ENCODE results near the gene LRRC8D.

Gene LRRC8D

DNA sequence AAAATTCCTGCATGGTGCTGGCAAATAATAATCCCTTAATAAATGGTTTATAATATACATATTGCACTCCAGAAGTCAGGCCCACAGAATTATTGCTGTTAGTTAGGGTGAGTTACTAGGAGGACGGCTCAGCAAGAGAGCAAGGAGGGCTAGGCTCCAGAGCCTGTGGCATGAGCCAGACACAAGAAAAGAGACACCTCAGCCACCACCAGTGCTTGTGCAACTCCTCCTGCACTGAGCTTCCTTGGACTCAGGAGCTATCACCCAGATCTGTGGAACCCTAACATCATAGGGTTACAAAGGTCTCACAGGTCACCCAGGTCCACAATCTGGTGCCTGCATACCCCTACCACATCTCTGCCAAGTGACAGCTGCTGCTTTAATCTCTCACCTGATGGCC, 12.8 kb upstream of the LRRC8D start:
- no peak for DNase-seq

DNA sequence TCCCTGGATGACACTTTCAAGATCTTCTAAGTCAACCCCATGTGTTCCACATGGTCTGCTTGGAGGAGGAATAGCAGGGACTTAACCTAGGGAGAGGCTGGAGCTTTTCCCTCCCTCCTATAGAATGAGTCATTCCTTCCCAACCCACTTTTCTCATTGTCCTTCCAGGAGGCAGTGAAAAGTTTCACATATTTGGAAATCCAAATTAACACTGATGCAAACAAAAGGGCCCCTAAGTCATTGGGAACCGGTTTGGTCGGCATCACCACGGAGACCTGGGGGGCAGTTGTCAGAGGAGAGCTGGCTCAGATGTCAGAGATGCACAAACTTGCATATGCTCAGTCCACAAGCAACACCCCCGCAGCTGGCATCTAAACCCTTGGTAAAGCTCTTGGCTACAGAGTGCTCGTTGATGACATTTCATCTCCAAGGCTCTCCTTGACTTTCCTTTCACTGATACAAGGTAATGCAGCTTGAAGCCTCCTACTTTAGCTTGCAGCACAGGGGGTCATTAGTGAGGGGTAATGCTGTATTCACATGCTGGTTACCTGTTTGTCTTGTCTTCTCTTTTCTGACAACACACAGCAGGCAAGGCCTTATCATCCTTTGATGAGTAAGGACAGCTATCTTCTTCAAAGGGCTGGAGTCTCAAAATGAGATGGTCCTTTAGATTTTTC, 12.3 kb upstream of the LRRC8D start:
- DNase-seq: no peak

DNA sequence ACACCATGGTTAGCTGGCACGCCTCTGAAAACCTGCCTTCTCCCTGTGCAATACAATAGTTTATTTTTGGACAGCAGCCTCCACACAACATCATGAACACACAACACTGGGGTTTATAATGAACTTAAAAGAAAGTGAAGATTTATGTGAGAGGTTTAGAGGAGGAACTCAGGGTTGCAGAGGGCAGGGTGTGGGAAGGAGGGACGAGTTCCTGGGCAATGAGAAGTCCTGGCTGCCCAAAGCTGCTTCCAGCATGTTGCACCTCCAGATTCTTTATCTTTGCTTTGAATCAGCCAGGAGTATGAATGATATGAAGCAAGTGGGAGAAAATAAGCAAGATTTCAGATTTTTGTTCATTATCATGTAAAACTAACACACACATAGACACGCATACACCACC, 11.3 kb upstream of the LRRC8D start:
- no peak for DNase-seq

GRCh38 chr1:89810302-89810701, 10.5 kb upstream of the LRRC8D start:
- no peak for DNase-seq

DNA sequence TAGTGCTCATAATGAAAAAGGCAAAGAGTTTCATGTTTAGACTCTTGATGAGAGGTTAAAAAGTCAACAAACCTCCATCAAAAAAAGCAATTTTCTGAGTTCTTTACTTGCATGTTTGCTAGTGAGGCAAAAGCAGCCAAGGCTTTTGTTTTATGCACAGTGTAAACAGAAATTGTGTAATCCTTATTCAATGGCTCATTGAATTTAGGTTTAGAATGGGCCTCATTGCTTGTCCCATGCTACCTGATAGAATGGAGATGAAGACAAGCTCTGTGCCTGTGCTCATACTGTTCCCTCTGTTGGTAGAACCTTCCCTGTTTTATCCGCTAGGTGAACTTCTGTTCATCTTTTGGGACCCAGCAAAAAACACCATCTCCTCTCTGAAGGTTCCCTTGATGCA, 10.0 kb upstream of the LRRC8D start:
- no peak for DNase-seq

GRCh38 chr1:89812992-89813391, 7.8 kb upstream of the LRRC8D start:
- DNase-seq: no peak

DNA sequence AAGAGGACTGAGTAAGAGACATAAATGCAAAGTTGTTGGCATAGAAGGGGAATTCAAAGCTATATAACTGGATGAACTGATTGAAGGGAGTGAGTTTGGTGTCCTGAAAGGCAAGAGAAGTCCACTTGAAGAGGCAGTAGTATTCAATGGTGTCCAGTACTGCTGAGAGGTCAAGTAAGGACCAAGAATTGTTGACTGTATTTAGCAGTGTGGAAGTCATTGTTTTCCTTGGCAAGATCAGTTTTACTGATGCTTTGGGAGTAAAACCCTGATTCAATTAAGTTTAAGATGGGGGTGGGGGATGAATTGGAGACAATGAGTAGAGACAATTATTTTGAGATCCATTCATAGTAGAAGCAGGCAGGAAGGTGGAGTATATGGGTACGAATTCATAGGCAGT, 5.8 kb upstream of the LRRC8D start:
- no peak for DNase-seq

DNA sequence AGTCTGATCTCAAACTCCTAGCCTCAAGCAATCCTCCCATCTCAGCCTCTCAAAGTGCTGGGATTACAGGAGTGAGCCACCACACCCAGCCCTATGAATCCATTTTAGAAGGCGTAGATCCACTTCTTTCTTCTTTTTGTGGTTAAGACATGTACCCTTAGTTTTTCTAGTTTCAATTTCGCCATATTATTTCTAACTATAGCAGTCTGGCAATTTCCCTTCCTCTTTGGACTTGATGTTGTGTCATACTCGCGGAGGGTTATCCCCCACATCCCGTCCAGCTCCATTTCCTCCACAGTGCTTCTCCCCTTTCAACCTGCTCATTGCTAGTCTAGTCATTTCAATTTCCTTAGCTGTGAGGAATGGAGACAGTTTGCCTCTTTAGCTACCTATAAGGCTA, 5.2 kb upstream of the LRRC8D start:
- DNase-seq: no peak

GRCh38 chr1:89816366-89816765, 4.5 kb upstream of the LRRC8D start:
- DNase-seq: no peak

DNA sequence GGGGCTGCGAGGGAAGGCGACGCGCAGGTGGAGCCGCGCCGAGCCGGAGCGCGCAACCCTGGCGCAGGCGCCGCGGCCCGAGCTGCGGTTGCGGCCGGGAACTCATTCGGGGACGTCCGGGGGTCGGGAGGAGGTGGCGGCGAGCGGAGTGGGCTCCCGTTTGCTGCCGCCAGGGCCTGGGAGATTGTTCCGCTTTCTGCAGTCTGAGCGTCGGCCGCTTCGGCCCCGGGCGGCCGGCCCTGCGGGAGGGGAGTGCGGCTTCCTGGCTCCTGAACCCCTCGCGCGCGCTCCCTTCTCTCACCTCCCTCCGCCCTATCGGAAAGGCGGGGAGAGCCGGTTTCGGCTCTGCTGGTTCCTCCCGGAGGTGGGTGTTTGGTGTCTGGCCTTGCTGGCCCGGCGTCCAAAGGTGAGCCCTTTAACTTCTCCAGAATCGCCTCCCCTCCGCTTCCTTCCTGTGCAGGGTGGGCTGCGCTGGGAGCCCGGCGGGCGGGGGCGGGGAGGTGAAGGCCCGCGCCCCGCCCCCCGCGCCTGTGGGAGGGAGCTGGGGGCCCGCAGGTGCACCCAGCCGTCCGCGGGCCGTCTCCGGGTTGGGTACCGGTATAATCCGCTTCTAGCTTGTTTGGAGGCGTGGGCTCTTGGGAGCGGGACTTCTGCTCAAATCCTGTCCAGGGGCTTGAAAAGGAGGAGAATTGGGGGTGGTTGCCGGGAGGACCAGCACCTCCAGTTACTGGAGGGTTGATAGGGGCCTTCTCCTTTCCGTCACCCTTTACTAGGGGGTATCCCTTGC, 683 bp downstream of the LRRC8D start:
- DNase-seq: peak; percentile 72

- no peak for DNase-seq
Observed at GRCh38 chr1:89822109-89822962, 1.5 kb downstream of the LRRC8D start.

DNA sequence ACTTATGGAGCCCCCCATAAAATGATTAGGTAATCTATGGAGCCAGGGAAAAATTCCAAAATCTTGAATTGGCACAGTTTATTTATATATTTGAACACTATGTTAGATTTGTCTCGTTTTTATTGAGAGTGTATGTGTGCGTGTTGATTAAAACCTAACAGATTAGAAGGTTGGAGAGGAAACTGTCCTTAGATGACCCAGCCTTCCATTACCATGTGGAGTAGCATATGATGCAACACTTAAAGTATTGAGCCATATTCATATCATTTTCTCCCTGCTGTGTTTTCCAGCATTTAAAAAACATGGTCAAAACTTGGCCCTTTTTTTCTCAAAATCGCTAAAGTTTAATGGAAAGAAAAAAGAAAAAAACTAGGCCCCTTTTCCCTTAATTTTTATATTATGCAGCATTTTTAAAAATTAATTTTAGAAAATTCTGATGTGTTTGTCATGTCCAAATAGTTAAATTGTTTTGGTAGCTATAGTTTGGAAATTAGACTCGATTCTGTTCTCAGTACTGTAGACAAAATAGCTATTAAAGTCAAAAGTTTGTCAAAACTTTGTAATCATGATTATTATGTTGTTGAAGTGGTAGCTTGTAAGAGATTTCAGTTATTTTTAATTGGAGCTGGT, 2.3 kb downstream of the LRRC8D start:
- no peak for DNase-seq

GRCh38 chr1:89823679-89824292, 3.0 kb downstream of the LRRC8D start:
- no peak for DNase-seq

DNA sequence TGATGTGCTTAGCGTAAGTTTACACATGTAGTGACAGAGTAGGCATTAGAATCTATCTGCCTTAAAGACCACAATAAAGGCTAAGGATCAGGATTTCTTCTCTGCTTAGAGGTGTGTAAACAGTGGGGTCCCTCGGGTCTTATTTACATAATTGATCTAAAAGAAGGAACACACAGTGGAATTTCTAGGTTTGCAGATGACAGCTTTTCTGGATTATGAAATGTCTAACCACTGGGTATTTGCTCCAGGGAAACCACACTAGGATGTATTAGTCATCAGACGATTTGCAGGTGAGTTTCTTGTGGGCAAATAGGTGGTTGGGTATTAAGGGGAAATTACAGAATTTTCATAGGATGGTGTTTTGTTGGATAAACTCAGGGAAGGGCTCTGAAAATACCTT, 5.8 kb downstream of the LRRC8D start:
- DNase-seq: no peak

DNA sequence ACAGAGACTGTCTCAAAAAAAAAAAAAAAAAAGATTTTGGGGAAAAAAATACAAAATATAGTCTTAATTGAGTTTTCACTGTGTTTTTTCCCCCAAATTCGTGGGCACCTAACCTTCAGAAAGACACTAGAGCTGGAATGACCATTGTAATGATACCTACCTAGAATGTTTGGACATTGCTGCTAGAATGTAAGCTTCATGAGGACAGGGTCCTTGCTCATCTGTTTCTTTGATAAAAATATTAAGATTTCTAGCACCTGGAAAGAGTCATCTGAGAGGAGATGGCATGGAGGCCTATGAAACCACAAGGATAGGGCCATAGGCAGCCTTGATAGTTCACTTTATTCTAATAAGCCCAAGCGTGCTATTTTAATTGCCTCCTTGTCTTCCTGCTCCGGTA, 6.5 kb downstream of the LRRC8D start:
- no peak for DNase-seq

GRCh38 chr1:89827902-89828301, 7.1 kb downstream of the LRRC8D start:
- DNase-seq: no peak

DNA sequence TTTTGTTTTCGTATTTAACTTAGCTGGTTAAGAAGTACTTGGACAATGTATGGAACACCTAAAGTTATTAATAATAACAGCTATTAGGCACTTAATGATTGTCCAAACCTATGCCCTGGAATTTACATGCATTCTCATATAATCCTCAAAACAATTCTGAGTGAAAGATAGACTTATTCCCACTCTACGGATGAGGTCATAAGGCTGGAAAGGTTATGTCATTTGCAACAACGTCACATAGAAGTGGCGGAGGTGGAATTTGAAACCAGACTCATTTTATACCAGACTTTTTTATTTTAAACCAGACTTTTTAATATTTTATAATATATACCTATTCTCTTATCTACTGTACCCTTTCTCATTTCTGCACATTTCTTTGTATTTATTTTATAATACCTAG, 8.4 kb downstream of the LRRC8D start:
- no peak for DNase-seq

GRCh38 chr1:89831462-89832120, 10.8 kb downstream of the LRRC8D start:
- DNase-seq: no peak

- no peak for DNase-seq
Observed at GRCh38 chr1:89832496-89833127, 11.8 kb downstream of the LRRC8D start.

GRCh38 chr1:89833183-89834082, 12.6 kb downstream of the LRRC8D start:
- DNase-seq: no peak

All from NCI-H2029 treated with DMSO at 0.1 percent for 48 hours (cell line).